K562 (cell line): ENCODE measurements around the gene CCDC3. TPM values are rescaled to one million over a fixed set of nuclear protein-coding genes. Genes with fewer than 3 reads are reported as not detected.

ENCODE experiments used
- EGR1 ChIP-seq: fragments of 450-650 bp; conservative IDR thresholded peaks from 2 replicates; pipeline ENCODE4 v1.6.1; 2017; ENCODE audit warnings: mild to moderate bottlenecking
- MCM2 ChIP-seq: fragments of 450-650 bp; IDR thresholded peaks from 2 replicates; pipeline ENCODE4 v1.6.1; 2017; ENCODE audit warnings: low read depth, mild to moderate bottlenecking
- PRMT5 ChIP-seq: sonication (generic); formaldehyde crosslinking; IDR thresholded peaks from 2 replicates; pipeline ENCODE4 v1.5.0; 2020; ENCODE audit warnings: missing genetic modification reagents
- REST ChIP-seq, 2 experiments: fragments of 450-650 bp; formaldehyde crosslinking in 1 of 2; IDR thresholded peaks; 2 replicates each; pipeline versions ENCODE4 v1.4.0 to v1.6.1; 2014 to 2020; ENCODE audit warnings: mild to moderate bottlenecking in 2 of 2, borderline replicate concordance in 1 of 2, low read depth in 1 of 2
- SUPT5H ChIP-seq: fragments of 450-650 bp; IDR thresholded peaks from 2 replicates; pipeline ENCODE4 v1.6.1; 2016
- ZNF143 ChIP-seq: sonication (generic); formaldehyde crosslinking; IDR thresholded peaks from 2 replicates; pipeline ENCODE4 v1.9.0; 2022; ENCODE audit warnings: mild to moderate bottlenecking, missing genetic modification reagents
- ZNF165 ChIP-seq: fragments of 250-450 bp; sonication (Bioruptor Pico); IDR thresholded peaks from 2 replicates; pipeline ENCODE4 v1.4.0; 2020; ENCODE audit warnings: borderline replicate concordance
- ZNF224 ChIP-seq: sonication (generic); formaldehyde crosslinking; IDR thresholded peaks from 2 replicates; pipeline ENCODE4 v1.8.0; 2022; ENCODE audit warnings: mild to moderate bottlenecking, missing genetic modification reagents
- ZNF445 ChIP-seq: fragments of 250-450 bp; sonication (Bioruptor Pico); IDR thresholded peaks from 2 replicates; pipeline ENCODE4 v1.4.0; 2020; ENCODE audit warnings: low read depth, mild to moderate bottlenecking, moderate library complexity
- ZNF717 ChIP-seq: fragments of 250-450 bp; sonication (Bioruptor Pico); IDR thresholded peaks from 2 replicates; pipeline ENCODE4 v1.5.0; 2021
- polyA plus RNA-seq, 8 experiments: library from polyadenylated mRNA; depleted of rRNA in 4 of 8; stranded (reverse) in 5 of 8; unstranded in 3 of 8; fragments of >200 nt; fragmentation: Nextera tagmentation in 2 of 8; fragmentation: Illumina TruSeq in 1 of 8; extraction: Ambion mirVana in 2 of 8; extraction: Trizol in 1 of 8; gene quantifications; 2 replicates each; pipeline versions ENCODE4 v1.2.1 to v1.2.3, GENCODE V29; 2011 to 2014; ENCODE audit warnings: inconsistent platforms in 1 of 8, missing spikeins in 1 of 8
- total RNA-seq, 7 experiments: library from RNA; depleted of rRNA in 6 of 7; stranded (reverse); fragments of >200 nt in 6 of 7; fragmentation: Illumina TruSeq in 2 of 7; extraction: Trizol in 2 of 7; gene quantifications; 2 replicates each; pipeline versions ENCODE4 v1.2.1 to v1.2.3, GENCODE V29; 2011 to 2021; ENCODE audit warnings: low replicate concordance in 1 of 7

CCDC3 gene
- total and polyA plus RNA-seq, 9 of the 15 experiments (the other 6 are each of a cell fraction or from before 2014, with no cell fraction given): not detected

- no peak for TF ChIP-seq REST (IDR thresholded peaks at IDR 0.05; ENCODE audit: borderline replicate concordance)
- TF ChIP-seq REST (CRISPR knock-in tag; IDR thresholded peaks at IDR 0.05; ENCODE audit: low read depth): no peak
- no peak for TF ChIP-seq MCM2
- TF ChIP-seq ZNF224 (CRISPR knock-in tag): no peak
- no peak for TF ChIP-seq SUPT5H
- no peak for TF ChIP-seq ZNF717 (CRISPR knock-in tag)
- TF ChIP-seq PRMT5 (CRISPR knock-in tag): no peak
- no peak for TF ChIP-seq ZNF445
- TF ChIP-seq ZNF143 (CRISPR knock-in tag): no peak
- TF ChIP-seq ZNF165 (CRISPR knock-in tag): no peak
- no peak for TF ChIP-seq EGR1
Measured at GRCh38 chr10:12909182-12909835, 92.2 kb downstream of the CCDC3 start (continued).
